ENCODE results near the gene F7.
"Not testable (repeated sequence)": the region's sequence is repeated elsewhere in the genome, so short reads cannot be mapped to it uniquely, and the experiment has no call there.

The F7 gene

DNA sequence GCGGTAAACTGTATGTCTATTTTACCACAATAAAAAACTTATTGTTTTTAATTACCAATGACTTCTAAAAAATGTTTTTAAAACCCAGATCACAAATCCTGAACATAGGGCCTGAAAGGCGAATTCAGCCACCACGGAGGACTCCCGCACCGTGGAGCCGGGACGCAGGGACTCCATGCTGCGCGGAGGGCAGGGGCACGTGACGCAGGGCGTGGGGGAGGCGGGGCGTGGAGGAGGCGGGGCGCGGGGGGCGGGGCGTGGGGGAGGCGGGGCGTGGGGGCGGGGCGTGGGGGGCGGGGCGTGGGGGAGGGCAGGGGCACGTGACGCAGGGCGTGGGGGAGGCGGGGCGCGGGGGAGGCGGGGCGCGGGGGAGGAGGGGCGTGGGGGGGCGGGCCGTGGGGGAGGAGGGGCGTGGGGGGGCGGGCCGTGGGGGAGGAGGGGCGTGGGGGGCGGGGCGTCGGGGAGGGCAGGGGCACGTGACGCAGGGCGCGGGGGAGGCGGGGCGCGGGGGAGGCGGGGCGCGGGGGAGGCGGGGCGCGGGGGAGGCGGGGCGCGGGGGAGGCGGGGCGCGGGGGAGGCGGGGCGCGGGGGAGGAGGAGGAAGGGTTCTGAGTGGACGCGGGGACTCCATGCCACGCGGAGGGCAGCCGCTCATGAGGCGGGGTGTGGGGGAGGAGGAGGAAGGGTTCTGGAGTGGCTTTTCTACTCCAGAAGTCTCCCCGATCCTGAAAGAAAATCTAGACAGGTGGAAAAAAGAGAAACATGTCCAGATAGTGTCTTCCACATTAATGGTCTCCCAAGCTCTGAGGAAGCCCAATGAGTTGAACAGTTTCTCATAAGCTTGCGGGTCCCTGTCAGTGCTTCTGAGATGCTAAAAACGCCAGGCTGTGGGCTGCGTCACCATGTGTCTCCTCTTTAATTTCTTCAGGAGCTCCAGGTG, 48.5 kb downstream of the F7 start:
- peak; percentile 39 to 41 for DNase-seq (ENCODE audit: low read depth in 2 of 2)

DNA sequence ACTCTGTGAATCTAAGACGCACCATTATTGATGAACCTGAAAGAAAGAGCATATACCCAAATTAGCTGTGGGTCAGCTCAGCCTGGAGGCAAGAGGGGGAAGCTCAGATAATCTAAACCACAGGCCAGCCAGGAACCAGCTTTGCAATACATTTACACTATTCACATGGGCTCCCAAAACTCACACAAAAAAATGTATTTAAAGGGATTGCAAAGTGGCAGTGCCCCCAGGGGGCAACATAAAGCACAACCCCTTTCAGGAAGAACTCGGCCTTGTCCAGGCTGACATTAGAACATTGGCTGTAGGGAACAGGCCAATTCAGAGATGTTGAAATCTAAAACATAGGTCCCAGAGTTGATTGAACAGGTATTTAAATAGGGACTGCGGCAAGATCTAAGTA, 49.6 kb downstream of the F7 start:
- DNase-seq (ENCODE audit: low read depth in 2 of 2) = no peak

DNA sequence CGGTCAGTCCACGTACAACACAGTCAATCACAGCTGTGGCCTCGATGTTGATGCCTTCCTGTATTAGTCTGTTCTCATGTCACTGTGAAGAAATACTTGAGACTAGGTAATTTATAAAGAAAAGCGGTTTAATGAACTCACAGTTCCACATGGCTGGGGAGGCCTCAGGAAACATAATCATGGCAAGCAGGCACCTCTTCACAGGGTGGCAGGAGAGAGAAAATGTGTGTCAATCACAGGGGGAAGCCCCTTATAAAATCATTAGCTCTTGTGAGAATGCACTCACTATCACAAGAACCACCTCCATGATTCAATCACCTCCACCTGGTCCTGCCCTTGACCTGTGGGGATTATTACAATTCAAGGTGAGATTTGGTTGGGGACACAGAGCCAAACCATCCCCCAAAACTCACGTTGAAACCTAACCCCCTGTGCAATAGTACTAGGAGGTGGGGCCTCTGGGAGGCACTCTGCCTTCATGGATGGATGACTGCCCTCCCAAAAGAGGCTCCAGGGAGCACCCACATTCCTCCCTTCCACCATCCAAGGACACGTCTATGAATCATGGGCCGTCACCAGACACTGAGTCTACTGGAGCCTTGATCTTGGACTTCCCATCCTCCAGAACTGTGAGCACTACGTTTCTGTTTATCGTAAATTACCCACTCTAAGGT, 50.5 kb downstream of the F7 start:
- DNase-seq (ENCODE audit: low read depth in 2 of 2) = no peak

DNA sequence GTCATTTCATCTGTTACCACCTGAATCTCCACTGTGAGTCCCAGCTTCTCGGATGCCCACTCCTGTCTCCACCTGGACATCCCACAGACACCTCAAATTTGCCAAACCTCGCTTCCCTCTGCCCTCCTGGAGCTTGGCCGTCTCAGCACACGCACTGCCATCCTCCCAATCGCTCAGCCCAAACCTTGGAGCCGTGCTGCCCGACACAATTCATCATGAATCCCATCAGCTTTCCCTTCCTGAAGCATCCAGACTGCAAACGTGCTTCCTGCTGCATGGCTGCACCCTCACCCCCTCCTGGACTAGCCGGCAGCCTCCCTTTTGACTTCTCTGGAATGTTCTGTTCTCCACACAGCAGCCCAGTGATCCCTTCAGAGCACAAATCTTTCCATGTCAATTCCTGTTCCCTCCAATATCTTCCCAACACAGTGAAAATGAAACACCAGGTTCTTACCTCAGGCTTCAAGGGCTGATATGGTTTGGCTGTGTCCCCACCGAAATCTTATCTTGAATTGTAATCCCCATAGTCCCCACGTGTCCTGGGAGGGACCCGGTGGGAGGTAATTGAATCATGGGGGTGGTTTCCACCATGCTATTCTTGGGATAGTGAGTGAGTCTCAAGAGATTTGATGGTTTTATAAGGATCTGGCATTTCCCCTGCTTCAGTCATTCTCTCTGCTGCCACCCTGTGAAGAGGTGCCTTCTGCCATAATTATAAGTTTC, 51.8 kb downstream of the F7 start:
- DNase-seq (ENCODE audit: low read depth in 2 of 2) = no peak

DNA sequence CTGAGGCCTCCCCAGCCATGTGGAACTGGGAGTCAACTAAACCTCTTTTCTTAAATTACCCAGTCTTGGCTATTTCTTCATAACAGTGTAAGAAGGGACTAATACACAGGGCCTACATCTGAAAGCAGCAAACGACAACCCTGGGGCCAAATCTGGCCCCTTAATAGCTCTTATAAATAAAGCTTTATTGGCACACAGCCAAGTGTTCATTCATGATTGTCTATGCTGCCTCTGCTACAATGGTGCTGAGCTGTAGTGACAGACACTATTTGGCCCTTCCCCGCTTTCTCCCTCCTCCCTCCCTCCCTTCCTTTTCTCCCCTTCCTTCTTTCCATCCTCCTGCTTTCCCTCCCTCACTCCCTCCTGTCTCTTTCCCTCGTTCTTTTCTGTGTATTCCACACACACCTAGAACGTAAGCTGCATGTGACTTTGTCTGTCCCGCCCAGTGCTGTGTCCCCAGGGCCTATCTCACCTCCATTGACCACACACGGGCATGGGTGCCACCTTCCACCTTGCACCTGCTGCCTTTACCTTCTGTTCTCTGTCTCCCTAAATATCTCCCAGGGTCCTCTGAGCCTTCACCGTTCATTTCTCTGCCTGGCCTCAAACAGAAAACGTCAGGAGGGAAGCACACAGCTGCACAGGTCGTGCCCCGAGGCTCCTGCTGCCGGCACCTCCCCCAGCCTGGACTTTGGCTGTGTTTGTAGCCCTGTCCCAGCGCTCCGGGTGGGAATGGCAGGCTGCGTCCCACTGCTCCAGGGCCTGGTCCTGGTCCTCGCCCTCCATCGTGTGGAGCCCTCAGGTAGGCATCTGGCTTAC, 52.5 kb downstream of the F7 start, which contains the start of gene PROZ:
Gene PROZ (plus strand): TSS at position 720 of the 819 bp plus-strand sequence. CDS start 13 bp downstream, at position 733.
- DNase-seq (ENCODE audit: low read depth in 2 of 2) = no peak

DNA sequence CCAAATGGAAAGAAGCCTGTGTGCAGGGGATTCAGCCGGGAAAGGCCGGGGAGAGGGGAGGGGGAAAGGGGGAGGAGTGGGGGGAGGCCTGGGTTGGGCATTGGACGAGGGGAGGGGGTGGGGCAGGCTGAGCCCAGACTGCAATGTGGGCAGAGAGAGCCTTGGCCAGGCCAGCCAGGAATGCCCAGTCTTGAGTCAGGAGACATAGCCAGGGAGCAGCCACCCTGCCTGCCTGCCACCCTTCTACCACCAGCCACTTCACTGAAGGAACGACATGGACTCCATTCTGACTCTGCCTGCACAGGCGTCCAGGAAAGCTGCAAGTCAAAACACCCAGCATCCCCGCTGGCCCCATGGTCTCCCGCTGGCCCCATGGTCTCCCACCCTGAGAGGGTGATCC, 53.4 kb downstream of the F7 start:
- no peak for DNase-seq (ENCODE audit: low read depth in 2 of 2)

DNA sequence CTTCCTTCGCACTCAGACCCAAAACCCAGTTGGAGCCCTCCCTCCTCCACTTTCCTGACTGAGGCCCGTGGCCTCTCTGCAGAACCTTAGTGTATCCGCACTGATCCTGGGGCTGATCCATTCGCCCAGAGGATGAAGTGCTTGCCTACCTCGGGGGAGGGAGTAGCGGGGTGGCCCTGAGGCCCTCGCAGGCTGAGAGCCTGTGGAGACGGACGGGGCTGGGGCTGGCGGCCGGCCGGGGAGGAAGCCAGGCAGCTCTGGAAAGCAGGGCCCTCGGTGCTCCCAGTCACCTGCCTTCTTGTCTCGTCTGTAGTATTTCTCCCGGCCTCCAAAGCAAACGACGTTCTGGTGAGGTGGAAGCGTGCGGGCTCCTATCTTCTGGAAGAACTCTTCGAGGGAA, 54.1 kb downstream of the F7 start:
- no peak for DNase-seq (ENCODE audit: low read depth in 2 of 2)

DNA sequence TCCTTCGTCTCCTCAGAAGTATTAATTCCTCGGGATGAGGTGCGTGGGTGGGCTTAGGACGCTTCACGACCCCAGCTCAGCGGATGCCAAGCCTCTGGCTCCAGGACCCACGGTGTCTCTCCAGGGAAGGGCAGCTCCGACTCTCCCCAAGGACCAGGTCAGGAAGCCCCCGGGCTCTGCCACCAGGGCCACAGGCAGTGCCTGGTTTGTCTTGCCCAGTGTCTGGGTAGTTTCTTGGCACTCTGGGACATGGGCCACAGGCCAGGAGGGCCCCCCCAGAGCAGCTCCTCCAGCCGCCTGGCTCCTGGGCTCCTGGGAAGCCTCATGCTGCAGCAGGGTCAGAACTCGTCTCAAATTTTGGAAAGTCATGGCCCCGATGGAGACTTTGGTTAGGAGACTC, 55.4 kb downstream of the F7 start:
- DNase-seq (ENCODE audit: low read depth in 2 of 2) = no peak

DNA sequence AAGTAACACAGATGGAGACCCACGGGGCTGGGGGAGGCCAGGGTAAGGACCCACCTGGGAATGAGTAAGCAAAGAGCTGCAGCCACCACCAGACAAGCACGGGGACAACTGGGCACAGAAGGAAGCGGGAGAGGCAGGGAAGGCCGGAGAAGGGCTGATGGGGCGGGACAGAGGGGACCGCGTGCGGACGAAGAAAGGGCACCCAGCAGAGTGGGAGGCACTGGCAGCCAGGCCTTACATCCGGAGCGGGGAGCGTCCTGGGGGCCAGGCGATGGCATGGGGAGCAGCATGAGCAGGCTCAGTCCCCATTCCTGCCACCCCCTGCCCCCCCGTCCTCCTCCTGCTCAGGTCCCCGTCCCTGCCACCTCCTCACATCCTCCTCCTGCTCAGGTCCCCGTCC, 55.8 kb downstream of the F7 start:
- no peak for DNase-seq (ENCODE audit: low read depth in 2 of 2)

DNA sequence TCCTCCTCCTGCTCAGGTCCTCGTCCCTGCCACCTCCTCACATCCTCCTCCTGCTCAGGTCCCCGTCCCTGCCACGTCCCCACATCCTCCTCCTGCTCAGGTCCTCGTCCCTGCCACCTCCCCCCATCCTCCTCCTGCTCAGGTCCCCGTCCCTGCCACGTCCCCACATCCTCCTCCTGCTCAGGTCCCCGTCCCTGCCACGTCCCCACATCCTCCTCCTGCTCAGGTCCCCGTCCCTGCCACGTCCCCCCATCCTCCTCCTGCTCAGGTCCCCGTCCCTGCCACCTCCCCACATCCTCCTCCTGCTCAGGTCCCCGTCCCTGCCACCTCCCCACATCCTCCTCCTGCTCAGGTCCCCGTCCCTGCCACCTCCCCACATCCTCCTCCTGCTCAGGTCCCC, 56.4 kb downstream of the F7 start:
- not testable (repeated sequence) for DNase-seq (ENCODE audit: low read depth in 2 of 2)

DNA sequence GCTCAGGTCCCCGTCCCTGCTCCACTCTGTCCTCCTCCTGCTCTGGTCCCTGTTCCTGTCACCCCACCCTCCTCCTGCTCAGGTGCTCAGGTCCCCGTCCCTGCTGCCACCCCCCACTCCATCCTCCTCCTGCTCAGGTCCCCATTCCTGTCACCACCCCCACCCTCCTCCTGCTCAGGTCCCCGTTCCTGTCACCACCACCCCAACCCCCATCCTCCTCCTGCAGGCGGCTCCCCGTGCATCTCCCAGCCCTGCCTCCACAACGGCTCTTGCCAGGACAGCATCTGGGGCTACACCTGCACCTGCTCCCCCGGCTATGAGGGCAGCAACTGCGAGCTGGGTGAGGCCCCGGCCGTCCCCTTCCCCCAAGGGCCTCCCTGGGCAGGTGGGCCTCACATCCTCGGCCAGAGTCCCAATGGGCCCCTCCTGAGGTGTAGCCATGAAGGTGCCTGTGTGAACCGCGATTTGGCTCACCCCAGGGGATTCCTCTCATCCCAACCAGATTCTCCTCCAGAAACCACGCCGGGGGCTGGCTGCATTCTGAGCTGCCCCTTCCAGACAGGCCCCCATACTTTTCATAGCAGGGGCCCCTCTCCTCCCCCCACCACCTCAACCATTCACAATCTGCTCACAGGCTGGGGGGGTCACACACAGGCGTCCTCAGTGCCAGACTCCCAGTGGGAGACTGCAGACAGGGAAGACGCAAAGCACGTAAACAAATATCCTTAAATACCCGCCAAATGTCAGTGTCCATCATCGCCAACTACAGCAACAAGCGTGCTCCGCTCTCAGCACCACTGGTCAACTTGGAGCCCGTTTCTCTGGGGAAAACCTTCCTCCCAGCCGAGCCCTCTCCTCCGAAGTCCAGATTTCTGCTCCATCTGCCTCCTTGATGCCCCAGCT, 57.4 kb downstream of the F7 start:
- no peak for DNase-seq (ENCODE audit: low read depth in 2 of 2)

DNA sequence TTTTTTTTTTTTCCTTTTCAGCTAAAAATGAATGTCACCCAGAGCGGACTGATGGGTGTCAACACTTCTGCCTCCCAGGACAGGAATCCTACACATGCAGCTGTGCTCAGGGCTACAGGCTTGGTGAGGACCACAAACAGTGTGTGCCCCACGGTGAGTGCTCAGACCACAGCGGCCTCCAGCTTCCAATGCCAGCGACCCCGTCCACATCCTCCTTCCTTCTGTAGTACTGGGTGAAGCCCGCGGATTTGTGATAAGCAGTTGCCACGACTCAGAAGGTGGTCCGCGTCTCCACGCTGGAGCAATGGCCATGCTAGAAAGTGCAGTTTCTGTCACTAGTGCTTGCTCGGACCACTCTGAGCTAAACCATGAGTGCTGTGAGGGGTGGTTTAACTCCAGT, 58.9 kb downstream of the F7 start:
- no peak for DNase-seq (ENCODE audit: low read depth in 2 of 2)

DNA sequence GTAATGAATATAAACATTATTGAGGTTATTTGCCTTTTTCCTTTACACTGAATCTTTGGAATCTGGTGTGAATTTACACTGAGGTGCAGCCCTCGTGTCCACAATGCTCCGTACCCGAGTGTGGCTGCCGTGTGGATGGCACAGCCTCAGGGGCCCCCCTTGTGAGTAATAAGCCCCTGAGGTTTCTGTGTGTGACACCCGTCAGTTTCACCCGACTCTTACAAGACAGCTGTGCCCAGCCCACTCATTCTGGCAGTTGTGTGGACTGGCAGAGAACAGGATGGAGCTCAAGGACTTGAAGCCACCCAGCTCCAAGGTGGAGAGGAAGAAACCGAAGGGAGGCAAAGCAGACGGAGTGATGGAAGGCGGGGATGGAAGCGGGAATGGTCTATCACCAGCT, 60.7 kb downstream of the F7 start:
- DNase-seq (ENCODE audit: low read depth in 2 of 2) = no peak

DNA sequence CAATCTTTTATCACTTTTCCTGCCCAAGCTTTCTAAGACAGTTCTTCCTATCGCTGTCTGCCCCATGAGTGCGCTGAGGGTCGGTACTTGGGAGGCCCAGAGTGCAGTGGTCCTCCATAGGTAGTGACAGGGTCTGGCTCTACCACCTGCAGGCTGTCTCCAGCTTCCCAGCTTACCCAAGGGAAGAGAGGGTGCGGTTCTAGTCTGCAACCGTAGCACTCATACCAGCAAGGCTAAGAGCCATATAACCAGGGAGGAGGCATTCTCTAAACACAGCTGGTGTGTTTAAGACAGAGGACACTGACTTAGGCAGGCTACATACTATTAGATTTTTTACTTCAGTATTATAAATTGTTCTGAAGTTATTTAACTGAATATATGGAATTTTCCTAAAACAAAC, 61.1 kb downstream of the F7 start:
- DNase-seq (ENCODE audit: low read depth in 2 of 2) = no peak

DNA sequence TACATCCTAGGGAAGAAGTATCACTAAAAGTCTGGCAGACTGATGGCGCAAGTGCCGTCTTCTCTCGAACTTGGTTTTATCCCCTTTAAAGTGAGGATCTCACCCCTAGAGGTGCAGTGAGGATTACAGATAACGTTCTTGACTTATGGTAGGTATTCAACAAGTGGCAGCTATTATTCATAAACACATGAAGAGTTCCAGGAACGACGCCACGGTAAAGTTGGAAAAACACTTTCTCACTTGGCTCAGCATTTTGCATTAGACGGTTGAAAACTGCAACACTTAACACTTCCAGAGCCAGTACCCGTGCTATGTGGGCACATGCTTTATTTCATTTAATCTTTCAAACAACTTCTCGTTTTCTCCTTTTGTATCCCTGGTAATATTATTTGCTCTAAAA, 61.6 kb downstream of the F7 start:
- DNase-seq (ENCODE audit: low read depth in 2 of 2) = no peak

DNA sequence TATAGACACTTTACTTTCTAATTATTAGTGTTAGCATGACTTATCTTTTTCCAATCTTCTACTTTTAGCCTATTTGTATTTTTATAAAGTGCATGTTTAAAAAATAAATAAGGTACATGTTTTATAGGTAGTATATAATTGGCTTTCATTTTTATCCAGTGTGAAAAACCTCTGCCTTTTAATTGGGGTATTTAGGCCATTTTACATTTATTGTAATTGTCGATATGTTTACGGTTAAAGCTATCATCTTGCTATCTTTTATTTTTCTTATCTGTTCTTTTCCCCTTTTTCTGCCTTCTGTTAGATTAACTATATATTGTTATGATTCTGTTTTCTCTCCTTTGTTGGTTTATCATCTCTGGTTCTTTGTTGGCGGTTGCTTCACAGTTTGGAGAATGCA, 62.0 kb downstream of the F7 start:
- DNase-seq (ENCODE audit: low read depth in 2 of 2) = no peak

DNA sequence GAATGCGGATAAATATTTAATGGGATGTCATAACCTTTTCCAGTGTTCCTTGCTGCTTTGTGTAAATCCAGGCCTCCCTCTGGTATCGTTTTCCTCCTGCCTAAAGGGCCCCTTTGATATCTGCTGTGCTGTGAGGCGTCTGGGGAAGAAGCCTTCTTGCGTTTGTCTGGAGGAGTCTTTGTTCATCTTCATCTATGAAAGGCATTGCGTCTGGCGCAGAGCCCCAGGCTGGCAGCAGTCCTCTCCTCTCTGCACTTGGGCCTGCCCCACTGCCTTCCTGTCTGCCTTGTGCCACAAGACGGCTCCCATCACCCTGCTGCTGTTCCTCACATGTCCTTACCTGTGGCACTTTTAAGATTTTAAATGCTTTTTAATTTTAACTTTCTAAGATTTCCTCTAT, 62.6 kb downstream of the F7 start:
- DNase-seq (ENCODE audit: low read depth in 2 of 2) = no peak

DNA sequence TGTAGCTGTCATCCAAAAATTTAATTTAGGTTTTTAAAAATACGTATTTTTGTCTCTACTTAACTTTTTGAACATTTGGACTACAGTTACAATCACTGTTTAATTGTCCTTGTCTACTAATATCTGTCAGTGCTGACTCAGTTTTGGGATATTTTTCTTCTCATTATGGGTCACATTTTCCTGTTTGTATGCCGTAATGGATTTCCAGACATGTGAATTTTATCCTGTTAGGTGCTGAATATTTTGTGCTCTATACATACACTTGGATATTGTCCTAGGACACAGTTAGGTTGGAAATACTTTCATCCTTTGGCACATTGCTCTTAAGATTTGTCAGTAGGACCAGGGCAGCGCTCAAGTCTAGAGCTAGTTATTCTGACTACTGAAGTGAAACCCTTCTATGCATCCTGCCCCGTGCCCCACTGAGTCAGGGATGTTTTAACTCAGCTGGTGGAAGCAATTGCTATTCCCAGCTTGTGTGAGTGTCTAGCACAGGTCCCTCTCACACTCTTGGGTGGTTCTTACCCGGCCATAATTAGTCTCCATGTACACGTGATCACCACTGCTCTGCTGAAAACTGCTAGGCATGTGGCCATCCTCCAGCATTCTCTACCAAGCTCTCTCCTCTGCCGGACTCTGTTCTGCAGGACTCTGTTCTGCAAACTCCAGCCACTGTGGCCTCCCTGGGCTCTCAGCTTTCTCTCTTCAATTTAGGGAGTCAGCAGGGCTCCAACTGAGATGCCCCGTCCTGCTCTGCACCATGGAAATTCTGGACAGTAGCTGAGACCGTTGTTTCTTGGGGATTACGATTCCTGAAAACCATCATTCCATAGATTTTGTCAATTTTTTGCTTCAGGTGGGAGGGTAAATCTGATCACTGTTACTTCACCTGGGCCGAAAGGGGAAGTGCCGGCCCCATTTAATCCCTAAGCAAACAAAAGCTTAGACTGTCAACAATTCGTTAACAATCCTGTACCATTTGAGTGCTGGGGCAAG, 64.0 kb downstream of the F7 start:
- DNase-seq (ENCODE audit: low read depth in 2 of 2) = no peak

All from stimulated activated CD4-positive, alpha-beta T cell treated with anti-CD3 and anti-CD28 coated beads, Interleukin-12 subunit alpha, Interleukin-12 subunit beta, amount 100 ng/mL, for 24 hours (primary cell).